GM10266 (cell line): ENCODE measurements around the gene CD300H.
A peak's percentile ranks its signal among the peaks of the same experiment; 100 is the strongest.

Source experiments
- DNase-seq: peaks from one replicate; pipeline ENCODE4 v3.0.0; 2012; ENCODE audit errors: extremely low spot score
- CTCF ChIP-seq: IDR thresholded peaks from 2 replicates; pipeline ENCODE4 v1.5.1; 2012; ENCODE audit warnings: mild to moderate bottlenecking, low read depth; ENCODE audit not compliant: control insufficient read depth, insufficient read depth; ENCODE audit errors: missing control alignments

The CD300H gene

GRCh38 chr17:74605361-74605760 lies 38.1 kb upstream of the CD300H start:
- no peak for TF ChIP-seq CTCF
- no peak for DNase-seq

GRCh38 chr17:74604761-74605160 lies 37.5 kb upstream of the CD300H start:
- no peak for DNase-seq
- no peak for TF ChIP-seq CTCF

GRCh38 chr17:74604200-74604599 lies 36.9 kb upstream of the CD300H start:
- no peak for TF ChIP-seq CTCF
- no peak for DNase-seq

GRCh38 chr17:74603746-74604145 lies 36.4 kb upstream of the CD300H start:
- DNase-seq, result no peak
- TF ChIP-seq CTCF, result no peak

- no peak for DNase-seq
Measured at GRCh38 chr17:74603037-74603635, 35.8 kb upstream of the CD300H start.

GRCh38 chr17:74601944-74602572 lies 34.7 kb upstream of the CD300H start:
- peak; percentile 56 for DNase-seq
- TF ChIP-seq CTCF, result peak; percentile 76

More at GRCh38 chr17:74603037-74603635, 35.8 kb upstream of the CD300H start:
- no peak for TF ChIP-seq CTCF

GRCh38 chr17:74599448-74599939 lies 32.2 kb upstream of the CD300H start:
- no peak for DNase-seq
- no peak for TF ChIP-seq CTCF
